DMS 273 treated with DMSO at 0.1 percent for 48 hours (cell line): Measurements from ENCODE around the gene PPP2R1B.
"Not testable (repeated sequence)": the region's sequence is repeated elsewhere in the genome, so short reads cannot be mapped to it uniquely, and the experiment has no call there.

ENCODE experiments used
- DNase-seq: peaks from one replicate; lab custom pipeline; 2025; lab: John Stamatoyannopoulos, UW

PPP2R1B gene

DNA sequence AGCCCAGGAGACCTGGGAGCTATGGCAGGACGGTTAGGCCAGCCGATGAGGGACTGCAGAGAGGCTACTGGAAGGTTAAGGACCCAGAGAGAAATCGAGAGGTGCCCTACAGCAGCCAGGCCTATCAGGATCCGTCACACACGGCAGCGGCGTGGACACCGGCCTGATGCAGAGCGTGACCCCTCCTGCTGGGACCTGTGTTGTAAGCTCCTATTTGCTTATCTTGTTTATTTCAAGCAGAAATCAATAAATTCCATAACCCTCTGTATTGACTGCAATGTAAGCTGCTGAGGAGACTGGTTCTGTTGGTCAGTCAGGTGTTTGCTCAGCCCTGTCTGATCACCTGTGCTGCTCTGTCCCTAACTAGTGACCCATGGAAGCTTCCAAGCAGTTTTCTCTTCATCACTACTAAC lies 39.9 kb downstream of the PPP2R1B start:
- DNase-seq = no peak

DNA sequence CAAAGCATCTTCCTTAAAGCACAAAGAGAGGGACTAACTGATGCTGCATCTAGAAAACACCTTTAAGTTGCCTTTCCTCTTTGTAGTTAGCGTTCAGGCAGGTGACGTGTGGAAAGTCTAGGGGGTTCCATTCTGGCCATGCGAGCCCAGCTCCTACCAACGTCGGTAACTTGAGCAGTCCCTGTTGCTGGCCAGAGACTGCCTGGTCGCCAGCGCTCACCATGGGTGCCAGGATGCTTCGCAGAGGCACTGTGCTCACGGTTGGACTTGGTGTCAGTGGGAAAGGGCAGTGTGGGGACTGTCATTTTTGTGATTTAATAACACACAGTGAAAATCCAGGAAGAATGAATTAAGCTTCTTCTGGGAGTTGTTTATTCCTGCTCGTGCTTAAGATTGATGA lies 40.6 kb downstream of the PPP2R1B start:
- no peak for DNase-seq

DNA sequence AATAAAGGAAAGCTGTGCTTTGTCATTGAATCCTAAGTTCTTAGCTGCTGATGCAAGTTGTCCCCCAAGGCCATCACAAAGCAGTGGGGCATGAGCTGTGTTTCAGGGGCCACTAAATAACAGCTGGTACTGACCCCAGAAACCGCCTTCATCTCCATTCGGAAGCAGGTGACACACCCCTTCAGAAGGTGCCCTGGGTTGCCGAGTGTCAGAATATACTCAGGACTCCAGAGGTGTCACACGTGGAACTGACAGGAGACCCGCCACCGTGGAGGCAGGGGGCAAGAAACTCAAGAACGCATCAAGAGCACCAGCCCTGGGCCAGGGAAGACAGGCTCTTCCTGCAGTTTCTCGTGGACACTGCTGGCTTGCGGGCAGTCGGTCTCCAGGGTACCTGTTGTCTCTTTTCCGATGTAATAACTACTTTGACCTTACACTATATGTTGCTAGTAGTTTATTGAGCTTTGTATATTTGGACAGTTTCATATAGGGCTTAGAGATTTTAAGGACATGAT lies 41.5 kb downstream of the PPP2R1B start:
- no peak for DNase-seq

DNA sequence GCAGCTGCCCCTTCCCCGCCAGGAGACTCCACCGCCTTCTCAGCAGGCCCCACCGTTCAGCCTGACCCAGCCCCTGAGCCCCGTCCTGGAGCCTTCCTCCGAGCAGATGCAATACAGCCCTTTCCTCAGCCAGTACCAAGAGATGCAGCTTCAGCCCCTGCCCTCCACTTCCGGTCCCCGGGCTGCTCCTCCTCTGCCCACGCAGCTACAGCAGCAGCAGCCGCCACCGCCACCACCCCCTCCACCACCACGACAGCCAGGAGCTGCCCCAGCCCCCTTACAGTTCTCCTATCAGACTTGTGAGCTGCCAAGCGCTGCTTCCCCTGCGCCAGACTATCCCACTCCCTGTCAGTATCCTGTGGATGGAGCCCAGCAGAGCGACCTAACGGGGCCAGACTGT lies 42.6 kb downstream of the PPP2R1B start:
- no peak for DNase-seq

DNA sequence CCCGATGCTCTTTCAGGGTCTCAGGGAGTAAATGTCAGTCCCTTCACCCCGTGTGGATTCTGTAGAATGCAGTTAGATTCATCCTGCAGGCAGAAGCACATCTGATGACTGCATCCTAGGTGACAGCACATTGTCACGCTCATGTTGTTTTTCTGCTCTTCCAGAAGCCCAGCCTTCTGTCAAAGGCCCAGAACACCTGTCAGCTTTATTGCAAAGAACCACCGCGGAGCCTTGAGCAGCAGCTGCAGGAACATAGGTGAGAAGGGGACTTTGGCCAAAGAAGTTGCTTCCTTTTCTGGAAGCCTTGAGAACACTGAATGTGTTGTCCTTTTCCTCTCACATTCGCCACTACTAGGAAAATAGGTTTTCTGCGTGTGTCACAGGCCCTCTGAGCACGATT lies 43.7 kb downstream of the PPP2R1B start:
- DNase-seq = no peak

DNA sequence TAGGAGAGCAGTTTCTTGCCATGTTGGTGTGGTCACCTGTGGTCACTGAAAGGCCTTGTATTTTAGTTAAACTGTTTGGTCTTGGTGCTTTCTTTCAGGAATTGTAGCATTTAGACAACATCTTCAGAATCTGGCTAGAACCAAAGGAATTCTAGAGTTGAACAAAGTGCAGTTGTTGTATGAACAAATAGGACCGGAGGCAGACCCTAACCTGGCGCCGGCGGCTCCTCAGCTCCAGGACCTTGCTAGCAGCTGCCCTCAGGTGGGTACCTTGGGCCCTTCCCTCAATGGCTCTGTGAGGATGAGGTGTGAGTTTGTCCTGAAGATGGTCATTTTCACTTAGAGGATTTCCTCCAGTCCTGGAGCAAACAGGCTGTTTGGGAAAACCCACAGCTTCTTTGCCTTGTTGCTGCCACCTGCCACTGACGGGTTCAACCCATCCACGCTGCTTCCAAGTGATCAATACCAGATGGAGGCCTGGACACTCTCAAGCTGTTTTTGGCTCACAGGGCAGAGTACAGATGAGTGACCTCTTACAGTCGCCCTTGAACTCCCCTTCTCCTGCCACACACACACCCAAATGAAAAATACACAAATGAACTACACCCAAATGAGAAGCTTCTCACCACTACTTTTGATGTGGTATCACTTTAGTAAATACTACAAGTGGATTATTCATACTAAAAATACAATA lies 45.2 kb downstream of the PPP2R1B start:
- no peak for DNase-seq

DNA sequence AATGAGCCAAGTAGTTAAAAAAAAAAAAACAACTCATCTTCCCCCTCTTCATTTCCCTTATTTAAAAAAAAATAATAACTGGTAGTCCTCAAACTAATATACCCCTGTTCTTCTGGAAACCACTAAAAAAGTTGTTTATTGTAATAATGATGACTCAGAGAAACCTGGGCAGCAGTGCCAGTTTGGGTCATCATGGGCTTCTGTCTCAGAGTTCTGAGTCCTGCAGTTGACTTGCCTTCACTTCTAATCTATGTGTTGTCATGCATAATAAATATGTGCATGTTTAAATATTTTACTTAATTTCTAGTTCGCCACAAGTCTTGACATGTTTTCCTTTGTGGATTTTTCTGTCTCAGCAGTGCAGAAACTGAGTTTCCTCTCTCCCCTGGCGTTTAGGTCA lies 46.8 kb downstream of the PPP2R1B start:
- no peak for DNase-seq

DNA sequence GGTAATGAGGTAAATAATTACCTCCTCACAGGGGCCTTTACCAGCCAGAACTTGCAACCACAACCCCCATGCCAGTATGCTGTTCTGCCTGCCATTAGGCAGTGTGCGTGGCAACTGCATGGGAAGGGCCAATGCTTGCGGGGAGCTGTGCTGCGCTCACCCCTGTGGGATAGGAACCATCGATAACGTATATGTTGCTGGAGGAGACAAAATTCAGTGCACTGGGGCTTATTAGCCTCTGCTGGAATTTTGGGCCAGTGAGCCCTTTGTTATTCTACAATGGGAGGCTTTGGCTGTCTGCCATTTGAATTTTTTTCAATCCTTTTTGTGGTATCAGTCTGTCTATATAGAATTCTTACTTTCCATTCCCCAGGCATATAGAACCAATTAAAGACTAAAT lies 47.3 kb downstream of the PPP2R1B start:
- no peak for DNase-seq

DNA sequence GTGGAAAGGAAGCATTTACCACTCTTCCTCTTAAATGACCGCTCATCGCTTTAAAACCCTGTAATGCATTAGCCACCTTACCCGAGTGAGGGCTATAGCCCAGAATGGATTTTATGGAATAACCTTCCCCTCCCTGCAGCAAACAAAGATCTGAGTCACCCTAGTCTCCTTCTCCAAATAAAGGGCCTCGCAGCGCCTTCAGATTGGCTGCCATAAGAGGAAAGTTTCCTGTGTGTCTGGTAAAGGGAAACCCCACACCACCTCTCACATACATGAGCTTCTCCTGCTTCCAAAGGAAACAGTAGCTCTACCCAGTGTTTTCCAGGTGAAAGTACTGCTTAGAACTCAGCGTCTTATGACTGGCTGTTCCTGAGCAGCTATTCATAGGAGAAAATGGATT lies 47.8 kb downstream of the PPP2R1B start:
- DNase-seq = no peak

DNA sequence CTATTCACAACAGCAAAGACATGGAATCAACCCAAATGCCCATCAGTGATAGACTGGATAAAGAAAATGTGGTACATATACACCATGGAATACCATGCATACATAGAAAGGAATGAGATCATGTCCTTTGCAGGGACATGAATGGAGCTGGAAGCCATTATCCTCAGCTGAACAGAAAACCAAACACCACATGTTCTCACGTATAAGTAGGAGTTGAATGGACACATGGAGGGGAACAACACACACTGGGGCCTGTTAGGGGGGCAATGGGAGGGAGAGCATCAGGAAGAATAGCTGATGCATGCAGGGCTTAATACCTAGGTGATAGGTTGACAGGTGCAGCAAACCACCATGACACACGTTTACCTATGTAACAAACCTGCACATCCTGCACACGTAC lies 48.5 kb downstream of the PPP2R1B start:
- DNase-seq = not testable (repeated sequence)

DNA sequence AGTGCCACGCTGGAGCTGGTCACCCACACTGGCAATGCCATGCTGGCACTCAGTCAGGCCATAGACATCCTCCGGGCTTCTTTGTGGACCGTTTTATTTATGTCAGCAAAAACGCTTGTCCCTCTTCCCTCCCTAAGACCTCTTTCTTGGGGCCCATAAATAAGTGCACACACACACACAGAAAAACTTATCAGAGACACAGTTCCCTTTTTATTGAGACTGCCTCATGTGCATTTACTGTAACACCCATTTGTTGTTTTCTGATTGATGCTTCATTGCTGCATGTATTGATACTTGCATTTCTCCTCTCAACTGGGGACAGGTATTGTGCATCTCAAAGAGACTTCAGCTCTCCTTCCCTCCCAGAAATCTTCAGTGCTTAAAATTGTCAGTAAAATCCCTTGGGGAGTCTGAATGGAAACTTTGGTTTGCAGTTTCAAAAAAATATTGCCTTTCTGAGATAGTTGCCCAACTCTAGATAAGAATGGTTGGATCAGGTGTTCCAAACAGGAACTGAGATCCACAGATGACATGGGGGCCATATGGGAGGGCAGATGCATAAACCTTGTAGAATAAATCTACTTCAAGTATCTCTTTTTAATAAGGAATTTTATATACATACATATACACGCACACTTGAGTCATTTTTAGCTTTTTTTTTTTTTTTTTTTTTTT lies 50.9 kb downstream of the PPP2R1B start:
- DNase-seq = no peak

DNA sequence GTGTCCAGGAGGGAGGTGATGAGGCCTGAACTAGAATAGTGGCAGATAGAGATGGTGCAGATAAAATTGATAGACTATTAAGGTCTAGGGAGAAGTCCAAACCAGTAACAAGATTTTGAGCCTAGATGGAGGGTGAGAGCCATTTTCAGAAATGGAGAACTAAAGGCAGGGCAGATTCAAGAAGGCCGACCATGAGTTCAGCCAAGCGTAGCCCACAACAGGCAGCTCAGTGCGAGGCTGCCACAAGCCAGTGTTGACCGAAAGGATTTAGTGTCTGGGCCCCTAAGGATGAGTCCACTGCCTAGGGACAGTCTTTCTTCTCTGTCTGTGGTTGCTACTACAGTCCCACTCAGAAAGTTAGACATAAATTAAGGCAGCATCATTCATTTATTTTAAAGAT lies 51.7 kb downstream of the PPP2R1B start:
- DNase-seq = no peak

DNA sequence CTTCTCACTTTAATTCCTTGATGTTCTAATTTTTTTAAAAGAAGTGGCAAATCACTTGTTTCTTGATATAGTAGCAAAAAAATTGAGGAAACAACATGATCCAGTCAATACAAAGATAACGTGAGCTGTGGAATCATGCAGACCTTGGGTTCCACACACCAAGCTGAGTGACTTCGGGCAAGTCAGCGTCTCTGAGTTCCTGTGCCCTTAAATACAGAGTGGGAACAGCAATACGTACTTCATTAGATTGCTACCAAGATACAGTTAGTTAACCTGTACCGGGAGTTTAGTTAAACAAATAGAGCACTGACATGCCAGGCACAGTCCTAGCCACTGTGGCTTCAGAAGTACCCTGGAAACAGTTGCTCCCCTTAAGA lies 58.5 kb downstream of the PPP2R1B start:
- no peak for DNase-seq

DNA sequence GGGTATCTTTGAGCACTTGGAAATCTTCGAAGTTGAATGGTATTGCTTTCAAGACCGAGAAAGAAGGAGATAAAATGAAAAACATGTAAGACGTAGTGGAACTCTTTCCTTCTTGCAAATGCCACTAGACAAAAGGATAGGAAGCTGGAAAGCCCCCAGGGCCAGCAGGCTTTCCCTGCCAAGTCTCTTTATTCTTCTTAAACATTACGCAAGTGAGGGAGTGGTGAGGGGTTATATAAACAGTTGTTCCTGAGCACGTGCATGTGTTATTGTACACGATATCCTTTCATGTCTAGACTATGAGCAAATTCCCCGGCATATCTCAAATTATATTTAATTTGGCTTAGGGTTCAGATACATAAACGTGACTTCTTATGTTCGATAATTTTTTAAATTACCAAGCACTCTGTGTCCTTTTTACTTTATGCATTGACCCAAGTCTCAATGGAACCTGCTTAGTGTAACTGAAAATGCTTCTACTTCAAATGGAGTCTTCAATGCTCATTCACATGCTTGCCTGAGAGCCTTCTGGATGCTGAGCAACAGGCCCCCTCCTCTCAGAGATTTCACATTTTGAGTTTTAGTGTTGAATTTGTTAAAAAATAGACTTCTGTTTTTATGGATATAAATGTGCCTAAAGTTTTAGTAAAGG lies 59.0 kb downstream of the PPP2R1B start:
- no peak for DNase-seq

DNA sequence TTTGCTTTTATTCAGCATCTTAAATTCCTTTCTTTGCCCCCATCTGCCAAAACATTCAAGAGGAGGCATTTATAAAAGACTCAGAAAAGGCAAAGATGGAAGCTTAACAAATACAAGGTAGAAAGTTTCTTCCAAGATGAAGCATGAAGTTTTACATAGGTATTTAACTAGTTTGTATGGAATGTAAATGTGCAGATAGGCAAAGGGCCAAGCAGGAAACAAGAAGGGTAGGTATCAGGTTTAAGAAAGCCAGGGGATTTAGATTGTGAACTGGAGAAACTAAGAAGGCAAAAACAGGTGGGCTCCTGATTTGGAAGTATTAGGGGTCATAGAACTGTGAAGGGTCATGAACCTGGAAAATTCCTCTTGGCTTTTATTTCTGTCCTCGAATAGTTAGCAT lies 62.6 kb downstream of the PPP2R1B start:
- no peak for DNase-seq

DNA sequence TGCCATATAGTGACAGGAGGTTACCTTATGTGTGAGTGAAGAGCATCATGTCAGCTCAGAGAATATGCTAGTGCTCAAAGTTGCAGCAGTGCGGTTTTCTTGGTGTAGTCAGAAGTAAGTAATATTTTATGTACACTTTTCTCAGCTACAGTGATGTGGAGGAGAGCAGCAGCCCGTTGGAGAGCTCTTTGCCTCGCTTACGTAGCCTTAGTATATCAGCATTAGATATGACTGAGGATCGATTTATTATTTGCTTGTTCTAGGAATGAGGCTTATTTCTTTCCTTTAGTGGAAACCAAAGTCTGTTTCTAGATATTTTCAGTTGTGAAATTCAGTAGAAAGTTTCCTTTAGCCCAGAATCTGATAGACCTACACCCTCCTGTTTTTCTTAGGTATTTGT lies 63.6 kb downstream of the PPP2R1B start:
- DNase-seq = no peak

DNA sequence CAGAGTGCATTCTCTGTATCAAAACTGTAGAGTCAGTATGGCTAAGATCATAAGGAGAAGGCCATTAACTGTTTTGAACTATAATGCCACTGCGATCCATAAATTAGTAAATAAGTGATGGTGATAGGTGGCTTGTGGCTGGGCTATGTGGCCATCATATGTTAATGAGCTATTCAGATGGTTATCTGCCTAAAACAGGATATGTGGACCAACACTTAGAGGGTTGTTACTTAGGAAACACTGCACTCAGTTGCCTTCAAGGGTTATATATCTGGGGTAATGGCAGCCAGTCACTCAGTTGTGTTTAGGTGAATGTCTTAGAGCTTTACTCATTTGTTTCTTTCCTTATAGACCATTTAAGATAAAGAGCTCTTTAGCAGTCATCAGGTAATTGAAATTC lies 66.0 kb downstream of the PPP2R1B start:
- no peak for DNase-seq

DNA sequence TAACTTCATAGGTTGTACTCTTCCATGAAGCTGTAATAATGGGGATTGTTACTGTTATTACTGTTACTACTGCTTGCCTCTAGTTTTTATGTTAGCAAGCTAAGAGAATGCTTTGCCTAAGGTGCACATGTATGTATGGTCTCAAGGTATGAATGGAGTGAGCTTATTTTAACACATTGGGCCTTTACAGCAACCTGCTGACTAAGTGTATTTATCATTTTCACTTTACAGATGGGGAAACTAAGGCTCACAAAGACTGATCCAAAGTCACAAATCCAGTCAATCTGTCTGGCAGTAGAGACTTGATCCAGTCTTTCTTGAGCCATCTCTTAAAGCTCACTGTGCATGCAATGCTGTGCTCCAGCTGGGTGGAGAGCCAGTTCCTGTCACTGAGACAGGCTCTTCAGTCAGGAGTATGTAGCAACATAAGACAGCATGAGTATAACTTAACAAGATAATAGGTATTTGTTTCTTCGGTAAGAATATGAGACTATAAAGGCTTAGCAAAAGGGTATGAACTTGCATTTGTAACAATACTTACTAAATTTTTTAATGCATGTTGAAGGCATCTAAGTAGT lies 66.5 kb downstream of the PPP2R1B start:
- DNase-seq = no peak

DNA sequence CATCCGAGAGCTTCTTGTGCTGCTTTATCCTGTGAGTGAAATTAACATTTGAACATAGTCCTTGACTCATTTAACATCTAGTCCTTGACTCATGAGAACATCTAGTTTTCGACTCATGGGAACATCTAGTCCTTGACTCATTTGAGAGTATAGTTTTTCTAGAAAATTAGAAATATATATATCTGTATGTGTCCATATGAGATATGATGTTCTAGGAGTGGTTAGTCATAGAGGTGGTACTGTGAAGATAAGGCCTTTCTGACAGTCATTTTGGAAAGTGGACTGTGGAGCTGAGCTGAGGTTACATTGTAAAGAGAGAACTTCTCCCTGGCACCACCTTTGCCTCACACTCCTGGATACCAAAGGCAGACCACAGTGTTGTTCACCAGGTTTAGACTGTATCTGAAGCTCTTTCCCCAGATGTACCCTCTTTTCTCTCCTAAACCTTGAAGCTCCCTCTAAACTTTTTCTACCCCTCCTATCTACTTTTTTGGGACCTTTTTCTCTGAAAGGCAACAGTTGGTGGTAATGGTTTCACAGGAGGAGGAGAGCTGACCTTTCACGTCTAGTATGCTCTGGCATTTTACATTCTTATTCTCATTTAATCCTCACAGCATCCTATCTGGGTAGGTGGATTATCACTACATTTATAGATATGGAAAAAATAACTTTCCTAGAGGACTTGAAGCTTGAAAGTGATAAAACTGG lies 67.2 kb downstream of the PPP2R1B start:
- no peak for DNase-seq

DNA sequence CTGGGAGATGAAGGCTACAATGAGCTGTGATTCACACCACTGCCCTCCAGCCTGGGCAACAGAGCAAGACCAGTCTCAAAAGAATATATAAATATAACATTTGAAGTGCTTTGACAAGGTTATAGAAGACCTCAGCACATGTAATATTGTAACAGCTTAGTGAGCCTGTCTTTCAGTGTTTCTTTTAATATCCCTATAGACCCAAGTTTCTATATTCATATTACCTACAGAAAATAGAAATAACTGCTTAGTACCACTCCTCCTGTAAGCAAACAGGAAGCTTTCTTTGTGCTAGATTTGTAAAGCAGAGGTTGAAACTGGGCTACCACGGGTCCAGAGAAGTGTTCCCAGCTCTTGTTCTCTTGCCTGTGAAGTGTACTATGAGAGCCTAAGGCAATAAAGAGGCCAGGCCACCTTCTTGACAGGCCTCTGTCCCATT lies 68.2 kb downstream of the PPP2R1B start:
- DNase-seq = no peak

DNA sequence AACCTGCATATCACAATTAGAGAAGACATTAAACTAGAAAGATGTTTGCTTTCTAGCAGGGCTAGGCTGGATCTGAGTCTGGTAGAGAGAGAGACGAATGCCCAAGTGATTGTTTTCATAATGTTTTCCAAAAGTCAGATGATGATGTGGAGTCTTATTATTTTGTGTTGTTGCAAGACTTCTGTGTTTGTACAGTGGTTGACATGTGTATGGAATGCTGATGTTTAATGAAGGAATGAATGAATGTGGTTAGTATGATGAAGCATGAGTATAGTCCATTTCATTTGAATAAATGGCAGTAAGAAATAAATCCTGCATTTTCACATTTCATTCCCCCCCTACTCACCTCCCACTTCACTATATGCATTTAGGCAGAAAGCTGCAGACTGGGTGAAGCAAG lies 69.6 kb downstream of the PPP2R1B start:
- no peak for DNase-seq

DNA sequence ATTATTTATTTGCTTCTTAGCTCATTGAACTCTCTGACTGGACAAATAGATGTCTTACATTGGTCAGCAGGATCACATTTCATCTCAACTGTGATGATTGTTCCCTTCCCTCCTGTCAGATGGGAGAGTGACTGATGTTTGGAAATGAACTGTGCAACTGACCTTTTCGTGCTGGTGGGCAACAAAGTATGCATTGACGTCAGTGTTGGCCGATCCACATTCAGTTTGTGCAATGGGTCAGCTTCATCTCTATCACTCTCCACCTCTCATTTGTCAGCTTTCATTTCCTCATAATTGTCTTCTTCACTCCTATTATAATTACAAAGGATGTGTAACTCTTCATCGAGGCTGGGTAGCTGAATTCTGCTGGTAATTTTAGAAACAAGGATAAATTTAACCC lies 71.3 kb downstream of the PPP2R1B start:
- DNase-seq = no peak
